GM12873 (cell line): Measurements from ENCODE around the gene PIK3CG.

Experiments used
- CTCF ChIP-seq: IDR thresholded peaks from 2 replicates; pipeline ENCODE4 v1.5.1; 2012; ENCODE audit warnings: low read depth, mild to moderate bottlenecking, moderate library complexity, low read length, control low read depth; ENCODE audit not compliant: insufficient read depth; ENCODE audit errors: missing control alignments

The PIK3CG gene

GRCh38 chr7:106863274-106863997 is 1.6 kb upstream of the PIK3CG start:
- TF ChIP-seq CTCF, result no peak

GRCh38 chr7:106864298-106865081 is 592 bp upstream of the PIK3CG start:
- no peak for TF ChIP-seq CTCF

GRCh38 chr7:106866298-106867281 is 1.5 kb downstream of the PIK3CG start:
- no peak for TF ChIP-seq CTCF

- no peak for TF ChIP-seq CTCF
Measured at GRCh38 chr7:106867641-106868351, 2.7 kb downstream of the PIK3CG start.

- TF ChIP-seq CTCF, result no peak
Measured at GRCh38 chr7:106868364-106868763, 3.3 kb downstream of the PIK3CG start.

- no peak for TF ChIP-seq CTCF
Measured at GRCh38 chr7:106869954-106870353, 4.9 kb downstream of the PIK3CG start.
